CD4-positive, alpha-beta T cell treated with Interferon gamma for 1 hour (primary cell): ENCODE data around the gene ADM.
"Not testable (repeated sequence)": the region's sequence is repeated elsewhere in the genome, so short reads cannot be mapped to it uniquely, and the experiment has no call there.

ENCODE experiments used
- DNase-seq: peaks from one replicate; pipeline ENCODE4 v3.0.0-alpha.2; 2020

The ADM gene, protein sequence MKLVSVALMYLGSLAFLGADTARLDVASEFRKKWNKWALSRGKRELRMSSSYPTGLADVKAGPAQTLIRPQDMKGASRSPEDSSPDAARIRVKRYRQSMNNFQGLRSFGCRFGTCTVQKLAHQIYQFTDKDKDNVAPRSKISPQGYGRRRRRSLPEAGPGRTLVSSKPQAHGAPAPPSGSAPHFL

GRCh38 chr11:10304495-10305261, at the start of gene ADM:
ADM (plus strand) TSS chr11:10305073; CDS start chr11:10305701, 628 bp downstream.
- peak; percentile 67 for DNase-seq

- DNase-seq: no peak
Measured at GRCh38 chr11:10255388-10256125, 49.3 kb upstream of the ADM start.

- no peak for DNase-seq
Measured at GRCh38 chr11:10257478-10257877, 47.4 kb upstream of the ADM start.

- DNase-seq: no peak
Measured at GRCh38 chr11:10261821-10262220, 43.1 kb upstream of the ADM start.

GRCh38 chr11:10263929-10264328, 40.9 kb upstream of the ADM start:
- DNase-seq: no peak

- not testable (repeated sequence) for DNase-seq
Measured at GRCh38 chr11:10264716-10265115, 40.2 kb upstream of the ADM start.

DNA sequence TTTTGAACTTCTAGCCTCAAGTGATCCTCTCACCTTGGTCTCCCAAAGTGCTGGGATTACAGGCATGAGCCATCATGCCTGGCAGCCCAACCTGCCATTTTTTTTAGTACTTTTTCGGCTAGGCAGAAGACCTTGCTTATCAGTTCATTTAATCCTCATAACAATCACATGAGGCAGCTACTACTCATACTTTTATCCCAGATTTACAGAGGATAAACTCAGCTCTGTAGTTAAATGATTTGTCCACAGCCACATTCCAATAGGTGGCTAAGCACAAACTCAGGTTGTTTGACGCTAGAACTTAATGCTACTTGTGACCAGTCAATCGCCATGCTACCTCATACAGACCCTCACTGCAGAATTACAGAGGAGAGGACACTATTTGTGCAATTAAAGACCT, 38.9 kb upstream of the ADM start:
- no peak for DNase-seq

DNA sequence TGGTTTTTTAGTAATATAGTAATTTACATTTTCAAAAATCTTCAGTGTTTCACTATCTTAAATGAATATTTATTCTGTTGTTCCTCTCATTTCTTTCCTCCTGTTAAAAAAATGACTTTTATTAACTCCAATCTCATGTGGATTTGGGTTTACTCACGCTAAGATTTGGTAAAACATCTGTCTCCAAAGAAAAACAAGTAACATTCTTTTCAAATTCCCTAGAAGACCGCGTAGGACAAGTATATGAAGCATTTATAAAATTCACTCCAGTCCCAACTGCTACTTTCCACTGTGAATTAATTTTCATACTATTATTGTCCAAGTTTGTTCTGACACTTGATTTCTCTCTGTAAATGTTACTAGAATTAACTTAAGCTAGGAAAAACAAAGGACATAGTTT, 37.1 kb upstream of the ADM start:
- no peak for DNase-seq

DNA sequence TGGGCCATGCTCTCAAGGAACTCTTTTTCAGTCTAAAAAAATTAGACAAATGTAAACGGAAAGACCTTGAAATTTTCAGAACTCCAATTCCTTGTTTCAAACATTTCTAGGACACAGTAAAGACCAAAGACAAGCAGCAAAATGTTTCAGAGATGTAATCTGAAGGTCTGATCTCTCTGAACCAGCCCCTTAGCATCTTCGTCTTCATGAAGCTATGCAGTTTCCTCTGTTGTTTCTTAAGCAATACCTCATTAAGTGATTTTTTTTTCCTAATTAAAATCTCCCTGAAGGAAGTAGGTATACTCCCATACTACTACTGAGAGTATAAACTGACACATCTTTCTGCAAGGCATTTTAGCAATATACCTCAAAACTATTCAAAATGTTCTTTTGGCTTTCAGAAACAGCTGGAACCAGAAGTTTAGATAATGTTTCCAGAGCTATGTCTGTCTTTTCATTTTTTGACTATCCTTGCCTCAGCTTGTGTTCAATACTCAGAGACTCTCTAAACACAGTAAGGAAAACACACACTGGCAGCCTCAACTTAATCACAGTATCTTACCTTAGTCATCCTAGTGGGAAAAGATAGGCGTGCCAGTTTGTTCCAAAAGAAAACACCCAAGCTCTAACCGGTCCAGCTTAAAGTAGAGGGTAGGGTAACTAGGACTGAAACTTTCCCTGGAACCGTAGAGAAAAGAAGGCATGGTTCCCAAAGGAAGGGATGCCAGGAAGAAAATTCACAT, 36.0 kb upstream of the ADM start:
- DNase-seq: no peak

DNA sequence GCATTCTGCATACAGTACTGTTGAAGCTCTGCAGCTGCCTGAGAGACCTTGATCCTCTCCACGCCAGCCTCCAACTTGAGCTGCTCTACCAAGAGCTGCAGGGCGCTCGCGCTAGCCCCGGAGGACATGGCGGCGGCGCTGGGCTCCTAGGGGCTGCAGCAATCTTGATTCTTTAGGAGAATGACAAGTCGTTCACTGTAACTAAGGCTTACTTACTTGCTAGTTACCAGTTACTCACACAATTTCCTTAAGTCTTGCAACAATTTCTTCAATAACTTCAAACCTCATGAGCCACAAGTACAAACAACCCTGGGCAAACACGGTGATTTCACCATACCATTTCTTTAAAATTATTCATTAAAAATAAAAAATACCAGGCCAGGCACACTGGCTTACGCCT, 32.7 kb upstream of the ADM start:
- DNase-seq: no peak

GRCh38 chr11:10273738-10274137, 31.1 kb upstream of the ADM start:
- no peak for DNase-seq

- no peak for DNase-seq
Measured at GRCh38 chr11:10274726-10275125, 30.1 kb upstream of the ADM start.

- no peak for DNase-seq
Measured at GRCh38 chr11:10275714-10276113, 29.2 kb upstream of the ADM start.

DNA sequence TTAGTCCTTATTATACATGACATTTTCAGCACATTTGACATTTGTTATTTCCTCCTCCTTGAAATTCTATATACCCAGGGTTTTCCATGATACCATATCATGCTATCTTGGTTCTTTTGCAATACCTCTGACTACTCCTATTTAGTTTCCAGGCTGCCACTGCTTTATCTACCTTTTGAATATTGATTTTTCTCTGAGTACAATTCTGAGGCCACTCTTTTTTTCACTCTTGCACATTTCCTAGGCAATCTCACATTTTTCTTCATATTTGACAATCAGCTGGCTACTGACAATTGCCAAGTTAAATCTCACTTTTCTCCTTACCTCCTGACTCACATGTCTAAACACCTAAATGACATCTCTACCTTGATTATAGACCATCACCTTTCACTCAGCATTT, 22.8 kb upstream of the ADM start:
- DNase-seq: no peak

DNA sequence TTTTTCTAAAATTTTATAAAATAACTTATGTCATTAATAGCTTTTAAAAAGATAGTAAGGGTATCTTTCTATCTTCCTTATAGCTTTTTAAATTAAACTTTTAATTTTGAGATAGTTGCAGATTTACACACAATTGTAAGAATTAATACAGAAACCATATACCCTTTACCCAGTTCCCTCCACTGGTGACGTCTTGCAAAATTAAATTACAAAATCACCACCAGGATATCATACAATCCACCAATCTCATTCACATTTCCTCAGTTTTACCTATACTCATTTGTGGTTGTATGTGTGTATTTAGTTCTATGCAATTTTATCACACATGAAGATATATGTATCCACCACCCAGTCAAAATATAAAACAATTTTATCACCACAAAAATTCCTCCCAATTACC, 20.9 kb upstream of the ADM start:
- DNase-seq: no peak

DNA sequence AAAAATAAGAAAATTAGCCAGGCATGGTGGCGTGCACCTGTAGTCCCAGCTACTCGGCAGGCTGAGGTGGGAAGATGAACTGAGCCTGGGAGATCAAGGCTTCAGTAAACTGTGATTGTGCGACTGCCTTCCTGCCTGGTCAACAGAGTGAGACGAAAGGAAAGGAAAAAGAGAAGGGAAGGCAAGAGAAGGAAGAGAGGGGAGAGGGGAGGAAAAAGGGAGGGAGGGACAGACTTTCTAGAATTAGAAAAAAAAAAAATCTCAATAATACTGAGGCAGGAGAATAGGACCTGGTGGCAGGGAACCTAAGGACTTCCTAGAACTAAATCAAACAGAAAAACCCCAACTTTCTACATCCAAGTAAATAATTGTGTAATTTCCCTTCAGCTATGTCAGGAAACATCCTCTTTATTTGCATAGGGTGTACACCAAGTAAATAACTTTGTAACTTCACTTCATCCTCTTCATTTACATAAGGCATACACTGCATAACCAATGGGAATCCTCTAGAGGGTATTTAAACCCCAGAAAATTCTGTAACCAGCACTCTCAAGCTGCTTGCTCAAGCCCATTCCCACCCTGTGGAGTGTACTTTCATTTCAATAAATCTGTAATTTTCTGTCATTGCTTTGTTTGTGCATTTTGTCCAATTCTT, 19.6 kb upstream of the ADM start:
- no peak for DNase-seq

- no peak for DNase-seq
Measured at GRCh38 chr11:10287140-10287539, 17.7 kb upstream of the ADM start.

DNA sequence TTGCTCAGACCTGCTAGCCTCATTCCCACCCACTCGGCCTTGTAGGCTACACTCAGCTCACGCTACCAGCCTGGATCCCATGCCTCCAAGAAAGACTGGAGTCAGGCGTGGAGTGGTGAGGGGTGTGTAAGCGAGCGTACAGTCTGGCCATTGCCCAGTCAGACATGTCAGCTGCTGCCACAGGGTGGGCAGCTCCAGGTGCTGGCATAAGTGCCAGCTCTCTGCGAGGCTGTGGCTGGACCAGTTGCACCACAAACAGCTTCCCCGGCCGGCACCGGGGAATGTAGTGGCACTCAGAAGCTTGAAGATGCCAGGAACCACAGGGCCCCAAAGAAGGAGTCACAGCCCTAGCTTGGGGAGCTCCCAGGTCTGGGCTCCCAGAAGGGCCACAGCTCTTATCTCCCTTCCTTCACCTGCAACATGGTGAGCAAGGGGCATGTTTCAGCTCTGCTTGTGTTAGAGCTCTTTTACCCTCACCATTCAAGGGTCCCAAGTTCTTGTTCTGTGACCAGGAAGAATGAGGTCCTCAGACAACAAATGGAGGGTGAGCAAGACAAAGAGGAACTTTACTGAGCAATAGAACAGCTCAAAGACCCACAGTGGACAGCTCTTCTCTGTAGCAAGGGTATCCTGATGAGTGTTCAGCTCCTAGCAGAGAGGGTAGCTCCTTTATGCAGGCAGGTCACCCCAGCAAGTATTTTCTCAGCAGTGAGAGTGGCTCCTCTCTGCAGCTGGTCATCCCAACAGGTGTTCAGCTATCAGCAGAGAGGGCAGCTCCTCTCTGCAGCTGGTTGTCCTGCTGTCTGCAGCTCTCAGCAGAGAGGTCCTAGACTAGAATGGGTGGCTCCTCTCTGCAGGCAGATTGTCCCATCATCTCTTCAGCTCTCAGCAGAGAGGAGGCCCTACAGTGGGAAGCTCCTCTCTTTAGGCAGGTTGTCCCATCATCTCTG, 16.8 kb upstream of the ADM start:
- no peak for DNase-seq

DNA sequence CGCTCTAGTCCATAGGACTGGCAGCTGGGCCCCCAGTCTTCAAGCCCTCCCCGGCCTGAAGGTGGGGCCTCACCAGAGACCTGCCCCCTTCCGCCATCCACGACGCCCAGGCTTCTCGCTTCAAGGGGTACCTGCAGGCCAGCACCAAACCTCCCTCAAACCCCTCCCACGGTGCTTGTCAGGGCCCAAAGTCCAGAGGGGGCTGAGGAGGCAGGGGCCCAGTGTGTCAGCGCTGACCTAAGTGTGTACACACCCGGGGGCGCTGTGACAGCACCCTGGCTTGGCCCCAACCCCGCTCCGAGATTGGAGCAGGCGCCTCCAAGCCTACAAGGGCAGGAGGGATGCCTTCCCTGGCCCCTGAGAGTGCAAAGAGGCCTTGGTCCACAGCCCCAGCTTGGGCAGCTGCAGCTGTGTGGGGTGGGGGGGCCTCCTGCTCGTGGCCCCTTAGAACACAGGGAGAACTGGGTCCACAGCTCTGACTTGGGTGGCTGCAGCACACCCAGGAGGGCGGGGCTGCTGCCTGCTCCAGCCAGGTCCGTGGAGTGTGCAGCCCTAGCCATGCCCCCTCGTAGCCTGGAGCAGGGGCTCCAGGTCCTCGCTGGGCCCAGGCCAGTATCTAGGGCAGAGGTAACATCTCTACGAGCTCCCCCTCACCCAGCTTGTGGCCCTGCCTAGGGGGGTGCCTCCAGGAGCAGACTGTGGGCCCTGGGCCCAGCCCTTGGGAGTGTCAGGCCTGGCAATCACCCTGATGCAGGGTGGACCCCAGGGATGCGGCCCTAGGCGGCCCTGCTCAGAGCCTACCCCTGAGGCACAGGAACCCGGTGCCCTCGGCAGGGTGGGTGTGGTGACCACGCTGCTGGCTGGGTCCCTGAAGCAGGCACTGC, 15.8 kb upstream of the ADM start:
- no peak for DNase-seq

- no peak for DNase-seq
Measured at GRCh38 chr11:10289765-10290380, 15.0 kb upstream of the ADM start.
